Neural cell (in vitro differentiated cells): ENCODE data around the gene MRPS24.

Experiments used
- EP300 ChIP-seq: fragments of 450-650 bp; conservative IDR thresholded peaks from 2 replicates; pipeline ENCODE4 v1.6.1; 2014; ENCODE audit warnings: antibody characterized with exemption, mild to moderate bottlenecking, moderate library complexity; ENCODE audit not compliant: poor library complexity, severe bottlenecking
- EZH2 ChIP-seq: fragments of 200-600, 300-800 bp; shearing (Covaris generic), sonication (generic); IDR thresholded peaks from 2 replicates; pipeline ENCODE4 v1.6.1; 2014; ENCODE audit warnings: antibody characterized with exemption, low read length, borderline replicate concordance, mild to moderate bottlenecking; ENCODE audit not compliant: insufficient read depth, poor library complexity, severe bottlenecking
- MXI1 ChIP-seq: fragments of 450-650 bp; conservative IDR thresholded peaks from 2 replicates; pipeline ENCODE4 v1.6.1; 2014; ENCODE audit warnings: antibody characterized with exemption, mild to moderate bottlenecking; ENCODE audit not compliant: poor library complexity, severe bottlenecking
- POLR2AphosphoS5 ChIP-seq: IDR thresholded peaks from 2 replicates; pipeline ENCODE4 v1.6.1; 2012
- RAD21 ChIP-seq: fragments of 450-650 bp; conservative IDR thresholded peaks from 2 replicates; pipeline ENCODE4 v1.6.1; 2014; ENCODE audit warnings: antibody characterized with exemption, mild to moderate bottlenecking, moderate library complexity
- SMC3 ChIP-seq: fragments of 450-650 bp; conservative IDR thresholded peaks from 2 replicates; pipeline ENCODE4 v1.6.1; 2014; ENCODE audit warnings: antibody characterized with exemption, mild to moderate bottlenecking, moderate library complexity; ENCODE audit not compliant: poor library complexity
- TAF1 ChIP-seq: IDR thresholded peaks from 2 replicates; pipeline ENCODE4 v1.6.1; 2012; ENCODE audit warnings: low read depth
- TF ChIP-seq, protein P1 (sequence below): fragments of 450-650 bp; IDR thresholded peaks from 2 replicates; pipeline ENCODE4 v1.5.1; 2014; ENCODE audit warnings: antibody characterized with exemption, mild to moderate bottlenecking, moderate library complexity; ENCODE audit not compliant: poor library complexity, severe bottlenecking
- TF ChIP-seq, protein P2 (sequence below): IDR thresholded peaks from 2 replicates; pipeline ENCODE4 v1.6.1; 2012; ENCODE audit warnings: borderline replicate concordance

DNA sequence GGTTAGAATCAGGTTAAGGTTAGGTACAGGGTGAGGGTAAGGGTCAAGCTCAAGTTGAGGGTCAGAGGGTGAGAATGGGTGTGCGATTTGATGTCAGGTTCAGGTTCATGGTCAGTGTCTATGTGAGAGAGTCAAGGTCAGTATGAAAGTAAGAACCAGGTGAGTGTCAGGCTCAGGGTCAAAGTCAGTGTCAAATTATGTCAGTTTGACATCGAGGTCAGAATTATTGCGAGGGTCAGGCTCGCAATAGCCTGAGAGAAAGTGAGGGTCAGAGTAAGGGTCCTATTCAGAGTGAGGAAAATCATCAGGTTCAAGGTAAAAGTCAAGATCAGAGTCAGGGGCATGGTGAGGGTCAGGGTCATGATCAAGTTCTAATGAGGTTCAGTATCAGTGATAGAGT, 13.0 kb downstream of the MRPS24 start:
- TF ChIP-seq, protein P1, sequence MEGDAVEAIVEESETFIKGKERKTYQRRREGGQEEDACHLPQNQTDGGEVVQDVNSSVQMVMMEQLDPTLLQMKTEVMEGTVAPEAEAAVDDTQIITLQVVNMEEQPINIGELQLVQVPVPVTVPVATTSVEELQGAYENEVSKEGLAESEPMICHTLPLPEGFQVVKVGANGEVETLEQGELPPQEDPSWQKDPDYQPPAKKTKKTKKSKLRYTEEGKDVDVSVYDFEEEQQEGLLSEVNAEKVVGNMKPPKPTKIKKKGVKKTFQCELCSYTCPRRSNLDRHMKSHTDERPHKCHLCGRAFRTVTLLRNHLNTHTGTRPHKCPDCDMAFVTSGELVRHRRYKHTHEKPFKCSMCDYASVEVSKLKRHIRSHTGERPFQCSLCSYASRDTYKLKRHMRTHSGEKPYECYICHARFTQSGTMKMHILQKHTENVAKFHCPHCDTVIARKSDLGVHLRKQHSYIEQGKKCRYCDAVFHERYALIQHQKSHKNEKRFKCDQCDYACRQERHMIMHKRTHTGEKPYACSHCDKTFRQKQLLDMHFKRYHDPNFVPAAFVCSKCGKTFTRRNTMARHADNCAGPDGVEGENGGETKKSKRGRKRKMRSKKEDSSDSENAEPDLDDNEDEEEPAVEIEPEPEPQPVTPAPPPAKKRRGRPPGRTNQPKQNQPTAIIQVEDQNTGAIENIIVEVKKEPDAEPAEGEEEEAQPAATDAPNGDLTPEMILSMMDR = no peak
- TF ChIP-seq MXI1 (no peak), POLR2AphosphoS5 (no peak), EZH2 (no peak), EP300 (no peak), RAD21 (no peak), SMC3 (no peak), TAF1 (no peak)
- TF ChIP-seq, protein P2, sequence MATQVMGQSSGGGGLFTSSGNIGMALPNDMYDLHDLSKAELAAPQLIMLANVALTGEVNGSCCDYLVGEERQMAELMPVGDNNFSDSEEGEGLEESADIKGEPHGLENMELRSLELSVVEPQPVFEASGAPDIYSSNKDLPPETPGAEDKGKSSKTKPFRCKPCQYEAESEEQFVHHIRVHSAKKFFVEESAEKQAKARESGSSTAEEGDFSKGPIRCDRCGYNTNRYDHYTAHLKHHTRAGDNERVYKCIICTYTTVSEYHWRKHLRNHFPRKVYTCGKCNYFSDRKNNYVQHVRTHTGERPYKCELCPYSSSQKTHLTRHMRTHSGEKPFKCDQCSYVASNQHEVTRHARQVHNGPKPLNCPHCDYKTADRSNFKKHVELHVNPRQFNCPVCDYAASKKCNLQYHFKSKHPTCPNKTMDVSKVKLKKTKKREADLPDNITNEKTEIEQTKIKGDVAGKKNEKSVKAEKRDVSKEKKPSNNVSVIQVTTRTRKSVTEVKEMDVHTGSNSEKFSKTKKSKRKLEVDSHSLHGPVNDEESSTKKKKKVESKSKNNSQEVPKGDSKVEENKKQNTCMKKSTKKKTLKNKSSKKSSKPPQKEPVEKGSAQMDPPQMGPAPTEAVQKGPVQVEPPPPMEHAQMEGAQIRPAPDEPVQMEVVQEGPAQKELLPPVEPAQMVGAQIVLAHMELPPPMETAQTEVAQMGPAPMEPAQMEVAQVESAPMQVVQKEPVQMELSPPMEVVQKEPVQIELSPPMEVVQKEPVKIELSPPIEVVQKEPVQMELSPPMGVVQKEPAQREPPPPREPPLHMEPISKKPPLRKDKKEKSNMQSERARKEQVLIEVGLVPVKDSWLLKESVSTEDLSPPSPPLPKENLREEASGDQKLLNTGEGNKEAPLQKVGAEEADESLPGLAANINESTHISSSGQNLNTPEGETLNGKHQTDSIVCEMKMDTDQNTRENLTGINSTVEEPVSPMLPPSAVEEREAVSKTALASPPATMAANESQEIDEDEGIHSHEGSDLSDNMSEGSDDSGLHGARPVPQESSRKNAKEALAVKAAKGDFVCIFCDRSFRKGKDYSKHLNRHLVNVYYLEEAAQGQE = no peak
